Endothelial cell of umbilical vein (primary cell): ENCODE data around the gene ACTA2. TPM values are rescaled to one million over a fixed set of nuclear protein-coding genes. Genes with fewer than 3 reads are reported as not detected.

Experiments used
- BruUV-seq: library from RNA; stranded (reverse); fragments of 400-500 nt; replicated peaks from 2 replicates; lab custom pipeline; 2021; lab: Mats Ljungman, UMichigan
- CTCF ChIA-PET: fragments of 300-600, 350-600 bp; sonication (Branson Sonifier 250); formaldehyde crosslinking; loops from one replicate; lab custom pipeline; 2021; ENCODE audit warnings: antibody characterized with exemption, inconsistent platforms; lab: Charles Lee
- POLR2A ChIA-PET: fragments of 300-600, 350-600 bp; sonication (Branson Sonifier 250); formaldehyde crosslinking; loops from one replicate; lab custom pipeline; 2021; ENCODE audit warnings: antibody characterized with exemption, inconsistent platforms; lab: Charles Lee
- DNase-seq: peaks from one replicate; pipeline ENCODE4 v3.0.0-alpha.2; 2011; ENCODE audit warnings: low read depth, low spot score
- FAIRE-seq: peaks from 2 replicates; lab custom pipeline; 2011; peaks lifted over from hg19 to GRCh38; lab: Jason Lieb, UNC
- H2AFZ ChIP-seq: 2 replicates; pipeline ENCODE4 v1.6.0; 2012; ENCODE audit warnings: low read depth, low read length, control low read depth, inconsistent platforms
- H3K27ac ChIP-seq: 2 replicates; pipeline ENCODE4 v1.5.1; 2011; ENCODE audit warnings: low read depth, mild to moderate bottlenecking, control low read depth, low read length, moderate library complexity; ENCODE audit not compliant: insufficient read depth
- H3K27me3 ChIP-seq, 2 experiments: 2 replicates each; pipeline versions ENCODE4 v1.6.0 to v1.6.1; 2011; ENCODE audit warnings: low read length in 2 of 2, mixed read lengths in 1 of 2; ENCODE audit not compliant: control insufficient read depth in 2 of 2, insufficient read depth in 2 of 2
- H3K36me3 ChIP-seq, 2 experiments: 2 replicates in 1 of 2; 3 replicates in 1 of 2; pipeline ENCODE4 v1.5.1; 2011; ENCODE audit warnings: low read length in 2 of 2, mild to moderate bottlenecking in 1 of 2, moderate library complexity in 1 of 2; ENCODE audit not compliant: control insufficient read depth in 2 of 2, insufficient read depth in 2 of 2; ENCODE audit errors: extremely low read depth in 1 of 2
- H3K4me1 ChIP-seq: 3 replicates; pipeline ENCODE4 v1.5.1; 2011; ENCODE audit warnings: mild to moderate bottlenecking, low read length; ENCODE audit not compliant: control insufficient read depth, insufficient read depth; ENCODE audit errors: extremely low read depth
- H3K4me2 ChIP-seq: 2 replicates; pipeline ENCODE4 v1.6.1; 2011; ENCODE audit warnings: low read length, control low read depth, mixed read lengths; ENCODE audit not compliant: insufficient read depth
- H3K4me3 ChIP-seq, 3 experiments: fragments of 200-600 bp in 1 of 3; sonication (generic), shearing (Covaris generic) in 1 of 3; replicated peaks in 1 of 3; 2 replicates each; pipeline ENCODE4 v1.5.1; 2011 to 2016; ENCODE audit warnings: control low read depth in 3 of 3, low read length in 3 of 3, mild to moderate bottlenecking in 2 of 3, inconsistent platforms in 1 of 3, low read depth in 1 of 3, moderate library complexity in 1 of 3; ENCODE audit not compliant: insufficient read depth in 1 of 3
- H3K79me2 ChIP-seq: 2 replicates; pipeline ENCODE4 v1.6.0; 2012; ENCODE audit warnings: low read length, inconsistent platforms; ENCODE audit not compliant: control insufficient read depth, insufficient read depth
- H3K9ac ChIP-seq: replicated peaks from 2 replicates; pipeline ENCODE3; 2011; ENCODE audit warnings: low read length, control low read depth; ENCODE audit not compliant: insufficient read depth; ENCODE audit errors: extremely low read depth
- H3K9me1 ChIP-seq: replicated peaks from 3 replicates; pipeline ENCODE4 v1.6.0; 2011; ENCODE audit warnings: mild to moderate bottlenecking, low read length; ENCODE audit not compliant: control insufficient read depth, insufficient read depth; ENCODE audit errors: extremely low read depth
- H3K9me3 ChIP-seq: replicated peaks from 2 replicates; pipeline ENCODE4 v1.5.1; 2012; ENCODE audit warnings: low read length, inconsistent platforms; ENCODE audit not compliant: control insufficient read depth, insufficient read depth
- H4K20me1 ChIP-seq: replicated peaks from 2 replicates; pipeline ENCODE3; 2011; ENCODE audit warnings: mild to moderate bottlenecking, low read length; ENCODE audit not compliant: control insufficient read depth, insufficient read depth; ENCODE audit errors: extremely low read depth
- EZH2 ChIP-seq: IDR thresholded peaks from 2 replicates; pipeline ENCODE4 v1.6.1; 2012; ENCODE audit warnings: borderline replicate concordance, low read depth, mild to moderate bottlenecking, moderate library complexity, low read length, inconsistent platforms; ENCODE audit not compliant: severe bottlenecking
- JUN ChIP-seq: IDR thresholded peaks from 2 replicates; pipeline ENCODE4 v1.6.1; 2011; ENCODE audit warnings: borderline replicate concordance, low read depth; ENCODE audit not compliant: insufficient read length, insufficient read depth
- MAX ChIP-seq: IDR thresholded peaks from 2 replicates; pipeline ENCODE4 v1.6.1; 2011; ENCODE audit not compliant: insufficient read depth, insufficient read length
- MYC ChIP-seq: IDR thresholded peaks from one replicate; pipeline ENCODE4 v1.6.1; 2011; ENCODE audit warnings: mild to moderate bottlenecking, low read depth, low read length
- POLR2A ChIP-seq: IDR thresholded peaks from 2 replicates; pipeline ENCODE4 v1.6.1; 2012; ENCODE audit warnings: low read depth, mild to moderate bottlenecking, control low read depth, low read length
- dilution Hi-C: fragments of 300-500 bp; cut with MboI; formaldehyde crosslinking; loops from one replicate; pipeline ENCODE4 v1.15.0; 2019; ENCODE audit warnings: low sequenced_read_pairs; ENCODE audit not compliant: extremely low pct_ligation_motif_present
- intact Hi-C: fragments of 100-400 bp; cut with micrococcal nuclease; formaldehyde crosslinking; loops from one replicate; pipeline ENCODE4 v1.10.0; 2022
- polyA plus RNA-seq, 4 experiments: library from polyadenylated mRNA; depleted of rRNA in 3 of 4; stranded (reverse) in 3 of 4; unstranded in 1 of 4; fragments of >200 nt; gene quantifications; 2 replicates each; pipeline versions ENCODE4 v1.2.1 to v1.2.3, GENCODE V29; 2011 to 2012; ENCODE audit warnings: missing spikeins in 1 of 4
- total RNA-seq: library from RNA; stranded (reverse); gene quantifications from 2 replicates; pipeline ENCODE4 v1.2.3, GENCODE V29; 2021

ACTA2 gene
- total and polyA plus RNA-seq, 2 donors (not counting 3 experiments of a cell fraction or from before 2014, with no cell fraction given) = 6.3 to 9.7 TPM

- Histone ChIP-seq H2AFZ (no peak overlapping the region), H3K27me3 (no peaks in the 10 kb centered on the region), H3K36me3 (no peaks in the 10 kb centered on the region), H3K79me2 (no peaks in the 10 kb centered on the region), H3K9ac (no peak overlapping the region), H3K4me2 (no peak overlapping the region), H3K4me1 (no peaks in the 10 kb centered on the region), H3K4me3 (no peak overlapping the region), H3K9me1 (no peaks in the 10 kb centered on the region), H3K27ac (no peak overlapping the region), H4K20me1 (no peaks in the 10 kb centered on the region), H3K9me3 (no peaks in the 10 kb centered on the region)
- no peak for TF ChIP-seq MYC
- no peak for TF ChIP-seq JUN
- TF ChIP-seq MAX = no peak
- TF ChIP-seq EZH2 = no peak
- no peak for TF ChIP-seq POLR2A
- no TSS peak for BruUV-seq
- ChIA-PET POLR2A (no interaction called here), CTCF (interaction anchor here (0.8 to 1.5 kb wide), 9 partner anchors 9 to 358 kb away, joined by 3 to 11 read pairs (median 3); no protein-coding TSS in a partner anchor)
- FAIRE-seq = no peak
- intact Hi-C loops (no loop called here), dilution Hi-C loops (no loop called here)
- DNase-seq = no peak
These were observed 29.1 kb downstream of the ACTA2 start for GRCh38 chr10:88923520-88923919.

- H3K36me3 ChIP-seq = no peaks in the 10 kb centered on the region
- no peaks in the 10 kb centered on the region for H3K79me2 ChIP-seq
- no peak overlapping the region for H3K27ac ChIP-seq
- no TSS peak for BruUV-seq
- POLR2A ChIA-PET = no interaction called here
- H3K4me3 ChIP-seq = no peak overlapping the region
- no peak overlapping the region for H3K9ac ChIP-seq
- no peaks in the 10 kb centered on the region for H3K9me1 ChIP-seq
- intact Hi-C loops = no loop called here
- H4K20me1 ChIP-seq = no peaks in the 10 kb centered on the region
- CTCF ChIA-PET = interaction anchor here (1.2 kb wide), 1 partner anchor 86 kb away, joined by 3 read pairs; no protein-coding TSS in a partner anchor
- no peaks in the 10 kb centered on the region for H3K9me3 ChIP-seq
- DNase-seq (no peak), FAIRE-seq (no peak)
- H3K27me3 ChIP-seq = no peaks in the 10 kb centered on the region
- no peak overlapping the region for H2AFZ ChIP-seq
- dilution Hi-C loops = no loop called here
- TF ChIP-seq MAX = no peak
- H3K4me2 ChIP-seq = no peak overlapping the region
- H3K4me1 ChIP-seq = no peaks in the 10 kb centered on the region
These were observed 30.5 kb downstream of the ACTA2 start for GRCh38 chr10:88922041-88922440.
